T-cell (primary cell): ENCODE results near the gene PRRC1. TPM values are rescaled to one million over a fixed set of nuclear protein-coding genes. Genes with fewer than 3 reads are reported as not detected.

Experiments used
- ATAC-seq, 4 experiments: fragments of 200-7000 bp in 3 of 4; fragments of 150-1000 bp in 1 of 4; cut with Tn5 transposase; replicated peaks in 1 of 4; 1 replicate in 3 of 4; 2 replicates in 1 of 4; pipeline ENCODE4 v1.10.0; 2021; ENCODE audit warnings: moderate library complexity in 3 of 4, mild to moderate bottlenecking in 2 of 4, moderate number of reproducible peaks in 1 of 4
- CTCF ChIA-PET, 2 donors: fragments of 300-600 bp; sonication (Branson Sonifier 250); formaldehyde crosslinking; loops; one replicate each; lab custom pipeline; 2022; ENCODE audit warnings: antibody characterized with exemption in 2 of 2; lab: Charles Lee
- POLR2A ChIA-PET, 2 donors: fragments of 300-600 bp; sonication (Branson Sonifier 250); formaldehyde crosslinking; loops; one replicate each; lab custom pipeline; 2022; ENCODE audit warnings: antibody characterized with exemption in 2 of 2; lab: Charles Lee
- DNase-seq, 35 experiments: peaks; one replicate each; pipeline versions ENCODE4 v3.0.0 to v3.0.0-alpha.2; 2013 to 2023
- H3K27ac ChIP-seq: one replicate; pipeline ENCODE4 v1.5.1; 2013; ENCODE audit warnings: low read length
- H3K27me3 ChIP-seq, 2 experiments: replicated peaks in 1 of 2; 1 replicate in 1 of 2; 2 replicates in 1 of 2; pipeline versions ENCODE4 v1.6.1 to v1.7.0; 2013; ENCODE audit warnings: low read length in 1 of 2, mixed read lengths in 1 of 2; ENCODE audit not compliant: control insufficient read depth in 2 of 2, insufficient read depth in 2 of 2; ENCODE audit errors: extremely low read depth in 1 of 2
- H3K36me3 ChIP-seq, 2 donors: 1 replicate in 1 of 2; 2 replicates in 1 of 2; pipeline versions ENCODE4 v1.6.1 to v1.7.0; 2013; ENCODE audit warnings: low read length in 1 of 2; ENCODE audit not compliant: control insufficient read depth in 2 of 2, insufficient read depth in 1 of 2; ENCODE audit errors: extremely low read depth in 1 of 2
- H3K4me1 ChIP-seq, 2 experiments: 1 replicate in 1 of 2; 2 replicates in 1 of 2; pipeline versions ENCODE4 v1.6.1 to v1.7.0; 2013; ENCODE audit warnings: low read length in 2 of 2, mixed read lengths in 1 of 2; ENCODE audit not compliant: insufficient read depth in 2 of 2, control insufficient read depth in 1 of 2; ENCODE audit errors: extremely low read depth in 1 of 2
- H3K4me3 ChIP-seq, 2 donors: 1 replicate in 1 of 2; 2 replicates in 1 of 2; pipeline versions ENCODE4 v1.5.1 to v1.7.0; 2013; ENCODE audit warnings: mild to moderate bottlenecking in 2 of 2, low read length in 1 of 2, moderate library complexity in 1 of 2; ENCODE audit not compliant: control insufficient read depth in 1 of 2; ENCODE audit errors: extremely low read depth in 1 of 2
- H3K9me3 ChIP-seq: 2 replicates; pipeline ENCODE4 v1.7.0; 2013
- H3K27ac Mint-ChIP-seq, 2 donors: one replicate each; pipeline ENCODE4 v1.8.0; 2020 to 2021; ENCODE audit warnings: mild to moderate bottlenecking in 2 of 2, mixed read lengths in 2 of 2
- H3K27me3 Mint-ChIP-seq, 2 donors: one replicate each; pipeline ENCODE4 v1.8.0; 2021 to 2022; ENCODE audit warnings: mixed read lengths in 2 of 2
- H3K36me3 Mint-ChIP-seq: one replicate; pipeline ENCODE4 v1.8.0; 2021; ENCODE audit warnings: mixed read lengths
- H3K4me1 Mint-ChIP-seq, 3 donors: one replicate each; pipeline ENCODE4 v1.8.0; 2020 to 2022; ENCODE audit warnings: mixed read lengths in 3 of 3, mild to moderate bottlenecking in 1 of 3
- H3K4me3 Mint-ChIP-seq, 3 donors: one replicate each; pipeline ENCODE4 v1.8.0; 2020 to 2022; ENCODE audit warnings: mild to moderate bottlenecking in 3 of 3, mixed read lengths in 3 of 3, moderate library complexity in 3 of 3
- H3K9me3 Mint-ChIP-seq, 3 donors: one replicate each; pipeline ENCODE4 v1.8.0; 2020 to 2022; ENCODE audit warnings: mixed read lengths in 3 of 3
- WGBS: methylation state at CpG from one replicate; pipeline ENCODE4 v1.1.5; 2013; ENCODE audit warnings: missing lambda C conversion rate; ENCODE audit not compliant: insufficient coverage; 5-methylcytosine and 5-hydroxymethylcytosine counted together
- total RNA-seq, 35 experiments: library from RNA in 6 of 35; stranded (reverse) in 6 of 35; fragments of 120-200 nt in 1 of 35; gene quantifications; one replicate each; pipeline versions ENCODE4 v1.2.1 to v1.2.4 and lab custom pipeline; 2013 to 2026

The PRRC1 gene
- total RNA-seq (10 to 100 TPM; 38.9 to 51.6 (median 47.7) TPM), total RNA-seq (lab: John Stamatoyannopoulos, UW) (33.8 to 77.9 (median 54.5) reads per million in 29 experiments)
- total RNA-seq (2013) = 51.7 TPM

DNA sequence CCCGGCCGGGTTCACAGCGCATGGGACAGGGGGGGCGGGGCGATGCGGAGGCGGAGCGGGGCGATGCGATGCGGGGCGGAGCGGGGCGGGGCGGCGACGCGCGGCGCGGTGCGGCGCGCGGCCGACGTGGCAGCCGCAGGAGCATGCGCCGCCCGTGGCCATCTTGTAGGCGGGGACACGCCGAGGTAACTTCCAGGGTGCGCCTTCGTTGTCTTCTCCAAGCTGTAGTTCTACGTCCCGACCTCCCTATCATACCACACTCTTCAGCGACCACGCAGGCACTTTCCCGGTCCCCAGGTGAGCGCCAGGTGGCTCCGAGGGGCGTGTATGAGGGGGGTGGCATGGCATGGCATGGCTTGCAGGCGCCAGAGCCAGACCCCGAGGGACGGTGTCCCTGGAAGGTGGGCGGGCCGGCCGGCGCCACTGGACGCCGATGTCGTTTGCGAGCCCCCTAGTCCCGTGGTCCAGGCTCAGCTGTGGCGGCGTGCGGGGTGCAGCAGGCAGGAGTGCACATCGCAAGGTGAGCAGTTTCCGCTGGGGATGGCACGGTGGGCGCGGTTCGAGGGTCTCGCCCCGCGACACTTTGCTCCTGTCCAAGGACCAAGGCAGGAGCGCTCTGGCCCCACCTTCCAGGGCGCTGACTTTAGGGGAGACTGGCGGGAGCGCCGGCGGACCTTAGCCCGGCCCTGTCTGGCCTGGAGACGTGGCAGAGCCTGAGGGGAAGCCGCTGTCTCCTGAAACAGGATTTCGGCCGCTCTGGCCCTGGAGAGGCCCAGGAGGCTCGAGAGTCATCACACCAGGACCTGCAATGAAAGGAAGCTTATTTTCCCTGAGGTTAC, at the start of gene PRRC1:
TSS of gene PRRC1 (plus strand) at position 161 of the 839 bp plus-strand sequence. CDS start 5,840 bp downstream, outside the sequence.
- DNase-seq (peak; percentile 62 to 88 (median 76)), ATAC-seq (peak; percentile 97 to 99 (median 98))
- peaks cover 3 to 11% of the 10 kb centered on the region in 2 donors for H3K36me3 ChIP-seq
- H3K4me3 ChIP-seq = peak within 1 kb of the TSS; percentile 86 to 99
- H3K36me3 Mint-ChIP-seq = peaks cover 29% of the 10 kb centered on the region
- peak within 1 kb of the TSS; percentile 83 to 85 (median 84) for H3K4me3 Mint-ChIP-seq
- CTCF ChIA-PET = interaction anchor here (0.6 to 2.0 kb wide), 5 partner anchors 21 to 945 kb away, joined by 3 to 6 read pairs (median 3); no protein-coding TSS in a partner anchor
- H3K27ac ChIP-seq = peak within 1 kb of the TSS; percentile 68
- under 1% methylated on average over 50 of the region's 80 CpGs for WGBS
- POLR2A ChIA-PET = no interaction called here
- H3K27me3 Mint-ChIP-seq = peaks cover 9 to 10% of the 10 kb centered on the region in 2 donors
- no peaks in the 10 kb centered on the region for H3K27me3 ChIP-seq
- H3K4me1 ChIP-seq = peaks cover 10 to 14% of the 10 kb centered on the region in 2 experiments
- peaks cover 0 to 15% (median 4%) of the 10 kb centered on the region in 3 donors for H3K9me3 Mint-ChIP-seq
- no peaks in the 10 kb centered on the region for H3K9me3 ChIP-seq
- H3K4me1 Mint-ChIP-seq = peaks cover 38 to 42% (median 41%) of the 10 kb centered on the region in 3 donors
- peak within 1 kb of the TSS; percentile 48 to 90 for H3K27ac Mint-ChIP-seq

DNA sequence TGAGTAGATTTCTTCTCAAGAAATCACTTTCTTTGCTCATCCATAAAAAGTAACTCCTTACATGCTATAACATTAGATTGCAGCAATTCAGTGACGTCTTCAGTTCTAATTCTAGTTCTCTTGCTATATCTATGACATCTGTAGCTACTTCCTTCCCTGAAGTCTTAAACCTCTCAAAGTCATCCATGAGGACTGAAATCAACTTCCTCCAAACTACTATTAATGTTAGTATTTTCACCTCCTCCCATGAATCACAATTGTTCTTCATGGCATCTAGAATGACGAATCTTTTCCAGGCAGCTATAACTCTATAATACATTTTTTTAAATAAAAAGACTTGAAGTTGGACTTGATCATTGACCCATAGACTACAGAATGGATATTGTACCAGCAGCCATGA, 46.2 kb upstream of the PRRC1 start:
- Histone ChIP-seq H3K9me3 (no peaks in the 10 kb centered on the region), H3K36me3 (no peaks in the 10 kb centered on the region), H3K27me3 (no peaks in the 10 kb centered on the region), H3K4me3 (no peak overlapping the region), H3K4me1 (no peaks in the 10 kb centered on the region), H3K27ac (no peak overlapping the region)
- H3K9me3 Mint-ChIP-seq = no peaks in the 10 kb centered on the region
- no peaks in the 10 kb centered on the region for H3K4me1 Mint-ChIP-seq
- no peaks in the 10 kb centered on the region for H3K36me3 Mint-ChIP-seq
- WGBS = 40% methylated on average over 1 of the region's 2 CpGs
- H3K4me3 Mint-ChIP-seq = no peak overlapping the region
- ChIA-PET POLR2A (no interaction called here), CTCF (no interaction called here)
- no peak for DNase-seq
- no peak overlapping the region for H3K27ac Mint-ChIP-seq
- peaks cover 13 to 14% of the 10 kb centered on the region in 2 donors for H3K27me3 Mint-ChIP-seq
- no peak for ATAC-seq

DNA sequence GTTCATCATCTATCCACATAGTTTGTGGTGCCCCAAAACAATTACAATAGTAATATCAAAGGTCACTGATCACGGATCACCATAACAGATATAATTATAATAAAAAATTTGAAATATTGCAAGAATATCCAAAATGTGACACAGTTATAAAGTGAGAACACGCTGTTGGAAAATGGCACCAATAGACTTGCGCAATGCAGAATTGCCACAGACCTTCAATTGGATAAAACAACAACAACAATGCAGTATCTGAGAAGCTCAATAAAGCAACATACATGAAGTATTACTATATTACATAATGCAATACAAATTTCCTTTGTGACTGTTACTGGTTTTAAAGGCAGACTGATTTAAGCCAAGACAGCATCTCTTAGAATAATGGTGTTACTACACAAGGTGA, 44.7 kb upstream of the PRRC1 start:
- Histone ChIP-seq H3K4me1 (no peaks in the 10 kb centered on the region), H3K27ac (no peak overlapping the region), H3K4me3 (no peak overlapping the region), H3K27me3 (no peaks in the 10 kb centered on the region), H3K9me3 (no peaks in the 10 kb centered on the region), H3K36me3 (no peaks in the 10 kb centered on the region)
- Mint-ChIP-seq H3K4me1 (no peaks in the 10 kb centered on the region), H3K4me3 (no peak overlapping the region), H3K9me3 (no peaks in the 10 kb centered on the region), H3K27me3 (peaks cover 13% of the 10 kb centered on the region in 2 donors), H3K27ac (no peak overlapping the region), H3K36me3 (no peaks in the 10 kb centered on the region)
- ATAC-seq (no peak), DNase-seq (no peak)
- POLR2A ChIA-PET = interaction anchor here in 1 of 2 donors (0.5 kb wide), 1 partner anchor 924 kb away, joined by 3 read pairs; no protein-coding TSS in a partner anchor
- CTCF ChIA-PET = no interaction called here
- no CpG with 5 or more reads among the region's 3 CpGs for WGBS

DNA sequence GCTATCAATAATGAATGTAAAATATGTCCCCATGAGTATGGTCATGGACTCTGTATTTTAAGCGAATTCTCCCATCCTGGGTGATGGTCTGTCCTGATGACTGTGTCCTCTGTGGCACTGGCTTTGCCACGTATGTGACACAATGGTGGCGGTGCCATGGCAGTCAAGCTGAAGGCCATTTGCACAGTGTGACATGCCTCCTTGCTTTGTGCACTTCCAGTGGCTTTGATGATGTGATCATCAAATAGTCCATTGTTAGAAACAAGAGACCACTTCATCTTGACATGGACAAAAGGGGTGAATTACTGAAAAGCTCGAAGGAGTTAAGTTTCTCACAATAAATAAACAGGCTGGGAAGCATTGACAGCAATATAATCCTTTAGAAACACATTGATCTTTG, 31.0 kb upstream of the PRRC1 start:
- peaks cover 0 to 3% of the 10 kb centered on the region in 2 experiments for H3K27me3 ChIP-seq
- ChIA-PET CTCF (no interaction called here), POLR2A (no interaction called here)
- no peak overlapping the region for H3K4me3 ChIP-seq
- Mint-ChIP-seq H3K4me1 (no peaks in the 10 kb centered on the region), H3K27me3 (peaks cover 7 to 18% of the 10 kb centered on the region in 2 donors), H3K36me3 (no peaks in the 10 kb centered on the region), H3K4me3 (no peak overlapping the region), H3K9me3 (no peaks in the 10 kb centered on the region), H3K27ac (no peak overlapping the region)
- H3K4me1 ChIP-seq = no peaks in the 10 kb centered on the region
- H3K27ac ChIP-seq = no peak overlapping the region
- no peak for ATAC-seq
- 75% methylated on average over 1 of the region's 4 CpGs for WGBS
- no peaks in the 10 kb centered on the region for H3K36me3 ChIP-seq
- no peak for DNase-seq
- no peaks in the 10 kb centered on the region for H3K9me3 ChIP-seq

GRCh38 chr5:127492854-127493738, 24.3 kb upstream of the PRRC1 start:
- Mint-ChIP-seq H3K36me3 (no peaks in the 10 kb centered on the region), H3K27ac (no peak overlapping the region), H3K27me3 (peaks cover 18 to 25% of the 10 kb centered on the region in 2 donors), H3K4me1 (no peaks in the 10 kb centered on the region), H3K4me3 (no peak overlapping the region), H3K9me3 (no peaks in the 10 kb centered on the region)
- Histone ChIP-seq H3K9me3 (no peaks in the 10 kb centered on the region), H3K4me1 (no peaks in the 10 kb centered on the region), H3K36me3 (no peaks in the 10 kb centered on the region), H3K27me3 (peaks cover 0 to 3% of the 10 kb centered on the region in 2 experiments), H3K4me3 (no peak overlapping the region), H3K27ac (no peak overlapping the region)
- DNase-seq = peak in 2 of 35 experiments; percentile 11 to 54
- no CpG with 5 or more reads among the region's 3 CpGs for WGBS
- POLR2A ChIA-PET = no interaction called here
- peak in 3 of 4 experiments; percentile 41 to 67 (median 52) for ATAC-seq
- CTCF ChIA-PET = interaction anchor here (0.5 to 1.8 kb wide), 18 partner anchors 9 to 1143 kb away, joined by 3 to 6 read pairs (median 4); partner anchors contain the start of gene PRRC1 (in 1 of the 2)

- H3K36me3 Mint-ChIP-seq = no peaks in the 10 kb centered on the region
- no peaks in the 10 kb centered on the region for H3K4me1 ChIP-seq
- DNase-seq = no peak
- POLR2A ChIA-PET = no interaction called here
- peaks cover 7 to 8% of the 10 kb centered on the region in 2 donors for H3K27me3 Mint-ChIP-seq
- no peak overlapping the region for H3K27ac Mint-ChIP-seq
- WGBS = 63% methylated on average over 1 of the region's 1 CpG
- no peaks in the 10 kb centered on the region for H3K9me3 Mint-ChIP-seq
- H3K4me3 ChIP-seq = no peak overlapping the region
- H3K27me3 ChIP-seq = no peaks in the 10 kb centered on the region
- H3K4me3 Mint-ChIP-seq = no peak overlapping the region
- no peaks in the 10 kb centered on the region for H3K4me1 Mint-ChIP-seq
- CTCF ChIA-PET = interaction anchor here in 1 of 2 donors (0.5 to 1.1 kb wide), 2 partner anchors 11 to 582 kb away, joined by 3 read pairs; no protein-coding TSS in a partner anchor
- no peak overlapping the region for H3K27ac ChIP-seq
- no peaks in the 10 kb centered on the region for H3K36me3 ChIP-seq
- H3K9me3 ChIP-seq = no peaks in the 10 kb centered on the region
- no peak for ATAC-seq
Measured at GRCh38 chr5:127498548-127498947, 18.9 kb upstream of the PRRC1 start.
